HG03103 (cell line): ENCODE data around the gene P2RX7.
"Not testable (repeated sequence)": the region's sequence is repeated elsewhere in the genome, so short reads cannot be mapped to it uniquely, and the experiment has no call there.

Source experiments
- ATAC-seq: cut with Tn5 transposase; IDR thresholded peaks from one replicate; pipeline ENCODE4 v1.9.1; 2021; ENCODE audit warnings: low read depth; ENCODE audit not compliant: unreplicated experiment

The P2RX7 gene

DNA sequence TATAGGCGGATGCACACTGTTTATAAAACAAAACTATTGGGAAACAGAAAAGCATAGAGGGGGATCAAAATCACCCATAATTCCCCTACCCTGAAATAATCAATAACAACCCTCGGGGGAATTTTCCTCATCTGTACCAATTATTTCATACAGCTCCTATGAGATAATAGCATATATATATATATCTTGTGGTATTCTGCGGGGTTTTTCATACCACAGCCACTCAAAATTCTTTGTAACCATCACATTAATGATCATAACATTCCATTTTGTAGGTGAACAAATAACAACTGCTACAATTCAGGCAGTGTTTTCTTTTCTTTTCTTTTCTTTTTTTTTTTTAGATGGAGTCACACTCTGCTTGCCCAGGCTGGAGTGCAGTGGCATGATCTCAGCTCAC lies 35.3 kb downstream of the P2RX7 start:
- ATAC-seq = no peak

DNA sequence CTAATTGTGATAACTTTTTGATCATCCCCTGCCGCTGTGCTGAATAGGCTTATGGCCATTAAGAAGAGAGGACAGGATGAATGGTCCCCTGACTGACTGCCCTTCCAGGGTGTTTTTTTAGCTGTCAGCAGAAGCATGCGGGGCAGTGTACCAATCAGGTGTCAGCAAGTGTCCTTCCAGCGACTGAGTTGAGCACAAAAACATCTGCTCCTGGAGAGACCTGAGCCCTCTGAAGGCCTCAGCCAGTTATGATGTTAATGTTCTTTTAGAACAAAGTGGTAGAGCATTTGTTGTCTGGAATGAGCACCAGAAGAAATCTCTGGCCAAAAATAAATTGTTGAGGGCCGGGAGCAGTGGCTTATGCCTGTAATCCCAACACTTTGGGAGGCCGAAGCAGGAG lies 37.5 kb downstream of the P2RX7 start:
- no peak for ATAC-seq

DNA sequence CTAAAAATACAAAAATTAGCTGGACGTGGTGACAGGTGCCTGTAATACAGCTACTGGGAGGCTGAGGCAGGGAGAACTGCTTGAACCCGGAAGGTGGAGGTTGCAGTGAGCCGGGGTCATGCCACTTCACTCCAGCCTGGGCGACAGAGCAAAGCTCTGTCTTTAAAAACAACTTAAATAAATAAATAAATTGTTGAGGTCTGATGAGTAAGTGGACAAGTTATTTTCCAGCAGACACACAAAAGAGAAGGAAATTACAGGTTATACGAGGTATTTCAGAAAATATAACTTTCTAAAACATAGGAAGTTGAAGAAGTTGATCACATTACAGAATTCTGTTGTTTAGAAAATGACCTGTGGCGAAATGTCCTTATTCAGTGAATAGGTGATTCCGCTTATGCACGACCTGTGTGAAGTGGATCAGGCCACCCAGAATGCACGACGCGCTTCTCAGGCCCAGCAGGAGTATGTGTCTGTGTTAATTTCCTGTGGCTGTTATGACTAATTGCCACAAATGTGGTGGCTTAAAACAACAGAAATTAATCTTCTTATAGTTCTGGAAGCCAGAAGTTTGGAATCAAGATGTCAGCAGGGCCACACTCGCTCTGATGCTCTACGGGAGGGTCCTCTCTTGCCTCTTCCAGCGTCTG lies 38.1 kb downstream of the P2RX7 start:
- ATAC-seq = no peak

DNA sequence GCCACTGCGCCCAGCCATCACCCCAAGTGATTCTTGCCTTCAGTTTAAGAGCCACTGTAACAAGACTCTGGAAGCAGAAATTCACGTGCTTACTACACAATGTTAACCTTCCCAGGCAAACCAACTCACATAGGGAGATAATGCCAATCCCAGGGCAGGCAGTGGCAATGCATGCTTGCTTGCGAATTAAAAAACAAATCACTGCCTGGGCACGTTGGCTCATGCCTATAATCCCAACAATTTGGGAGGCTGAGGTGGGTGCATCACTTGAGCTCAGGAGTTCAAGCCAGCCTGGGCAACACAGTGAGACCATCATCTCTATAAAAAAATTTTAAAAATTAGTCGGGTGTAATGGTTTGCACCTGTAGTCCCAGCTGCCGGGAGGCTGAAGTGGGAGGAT lies 39.5 kb downstream of the P2RX7 start:
- ATAC-seq = no peak

DNA sequence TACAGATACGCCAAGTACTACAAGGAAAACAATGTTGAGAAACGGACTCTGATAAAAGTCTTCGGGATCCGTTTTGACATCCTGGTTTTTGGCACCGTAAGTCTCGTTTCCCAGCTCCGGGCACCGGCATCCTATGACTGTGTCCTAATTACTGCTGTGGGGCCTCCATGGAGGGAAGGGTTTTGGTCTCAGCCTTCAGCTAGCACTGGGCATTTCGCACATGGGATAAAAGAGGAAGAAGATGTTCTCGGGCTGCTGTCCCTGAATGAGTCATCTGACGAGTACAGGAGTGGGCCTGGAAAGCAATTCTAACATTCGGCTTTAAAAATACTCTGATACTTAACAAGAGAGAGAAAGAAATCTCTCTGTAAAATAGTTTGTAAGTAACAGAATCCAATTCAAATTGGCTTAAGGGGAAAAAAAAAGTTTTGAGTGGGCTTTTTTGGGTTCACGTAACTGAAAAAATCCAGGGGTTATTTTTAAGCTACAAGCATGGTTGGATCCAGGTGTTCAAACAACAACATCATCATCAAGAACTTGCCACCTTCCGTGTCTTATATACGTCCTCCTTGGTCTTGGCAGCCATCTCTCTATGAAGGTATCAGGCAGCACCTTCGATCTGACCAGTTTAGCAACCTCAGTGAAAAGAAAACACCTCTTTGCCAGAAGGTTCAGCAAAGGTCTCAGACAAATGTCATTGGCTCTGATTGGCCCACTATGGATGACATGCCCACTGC lies 42.9 kb downstream of the P2RX7 start:
- no peak for ATAC-seq

DNA sequence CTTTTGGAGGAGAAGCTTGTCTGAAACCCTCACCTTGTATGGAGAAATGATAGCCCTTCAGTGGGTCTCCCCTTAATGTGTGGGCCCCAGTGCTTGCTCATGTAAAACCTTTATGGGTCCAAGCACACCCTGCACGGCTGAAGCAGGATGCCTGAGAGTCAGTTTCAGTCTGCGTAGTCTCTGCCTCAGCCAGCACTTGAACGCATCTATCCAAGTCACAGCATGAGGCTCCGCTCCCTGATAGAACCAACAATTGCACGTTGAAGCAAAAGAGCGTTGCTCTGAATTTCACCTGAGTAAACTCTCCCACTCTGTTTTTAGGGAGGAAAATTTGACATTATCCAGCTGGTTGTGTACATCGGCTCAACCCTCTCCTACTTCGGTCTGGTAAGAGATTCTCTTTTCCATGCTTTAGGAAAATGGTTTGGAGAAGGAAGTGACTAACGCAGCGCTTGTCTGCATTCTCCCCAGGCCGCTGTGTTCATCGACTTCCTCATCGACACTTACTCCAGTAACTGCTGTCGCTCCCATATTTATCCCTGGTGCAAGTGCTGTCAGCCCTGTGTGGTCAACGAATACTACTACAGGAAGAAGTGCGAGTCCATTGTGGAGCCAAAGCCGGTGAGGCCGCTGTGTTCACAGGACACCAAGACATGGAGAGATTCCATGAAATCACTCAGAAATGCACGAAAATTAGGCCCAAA lies 44.3 kb downstream of the P2RX7 start:
- no peak for ATAC-seq

DNA sequence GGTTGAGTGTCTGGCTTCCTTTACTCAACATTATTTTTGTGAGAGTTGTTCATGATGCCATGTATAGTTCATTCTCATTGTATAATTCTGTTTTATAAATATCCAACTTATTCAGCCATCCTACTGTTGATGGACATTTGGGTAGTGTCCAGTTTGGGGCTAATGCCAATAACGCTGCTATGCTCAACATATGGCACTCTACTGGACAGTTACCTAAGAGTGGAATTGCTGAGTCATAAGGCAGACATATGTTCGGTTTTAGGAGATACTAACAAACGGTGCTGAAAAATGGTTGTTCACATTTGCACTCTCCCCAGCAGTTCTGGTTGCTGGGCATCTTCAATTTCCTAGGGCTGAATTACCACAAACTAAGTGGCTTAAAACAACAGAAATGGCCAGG lies 48.5 kb downstream of the P2RX7 start:
- ATAC-seq = no peak

DNA sequence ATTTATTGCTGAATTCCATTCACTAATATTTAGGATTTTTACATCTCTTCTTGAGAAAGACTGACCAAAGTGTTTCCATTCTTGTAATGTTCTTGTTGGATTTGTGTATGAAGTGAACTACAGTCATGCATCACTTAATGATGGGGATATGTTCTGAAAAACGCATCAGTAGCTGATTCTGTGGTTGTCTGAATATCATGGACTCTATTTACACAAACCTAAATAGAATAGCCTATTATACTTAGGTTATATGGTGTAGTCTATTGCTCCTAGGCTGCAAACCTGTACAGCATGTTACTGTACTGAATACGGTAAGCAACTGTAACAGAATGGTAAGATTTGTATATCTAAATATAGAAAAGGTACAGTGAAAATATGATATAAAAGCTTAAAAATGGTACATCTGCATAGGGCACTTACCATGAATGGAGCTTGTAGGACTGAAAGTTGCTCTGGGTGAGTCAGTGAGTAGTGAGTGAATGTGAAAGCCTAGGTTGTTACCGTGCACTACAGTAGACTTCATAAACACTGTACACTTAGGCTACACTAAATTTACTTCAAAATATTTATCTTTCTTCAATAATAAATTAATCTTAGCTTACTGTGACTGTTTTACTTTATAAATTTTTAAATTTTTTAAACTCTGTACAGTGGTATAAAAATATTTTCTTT lies 49.7 kb downstream of the P2RX7 start:
- ATAC-seq = no peak

DNA sequence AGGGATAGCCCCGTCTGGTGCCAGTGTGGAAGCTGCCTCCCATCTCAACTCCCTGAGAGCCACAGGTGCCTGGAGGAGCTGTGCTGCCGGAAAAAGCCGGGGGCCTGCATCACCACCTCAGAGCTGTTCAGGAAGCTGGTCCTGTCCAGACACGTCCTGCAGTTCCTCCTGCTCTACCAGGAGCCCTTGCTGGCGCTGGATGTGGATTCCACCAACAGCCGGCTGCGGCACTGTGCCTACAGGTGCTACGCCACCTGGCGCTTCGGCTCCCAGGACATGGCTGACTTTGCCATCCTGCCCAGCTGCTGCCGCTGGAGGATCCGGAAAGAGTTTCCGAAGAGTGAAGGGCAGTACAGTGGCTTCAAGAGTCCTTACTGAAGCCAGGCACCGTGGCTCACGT lies 51.7 kb downstream of the P2RX7 start:
- ATAC-seq = no peak

DNA sequence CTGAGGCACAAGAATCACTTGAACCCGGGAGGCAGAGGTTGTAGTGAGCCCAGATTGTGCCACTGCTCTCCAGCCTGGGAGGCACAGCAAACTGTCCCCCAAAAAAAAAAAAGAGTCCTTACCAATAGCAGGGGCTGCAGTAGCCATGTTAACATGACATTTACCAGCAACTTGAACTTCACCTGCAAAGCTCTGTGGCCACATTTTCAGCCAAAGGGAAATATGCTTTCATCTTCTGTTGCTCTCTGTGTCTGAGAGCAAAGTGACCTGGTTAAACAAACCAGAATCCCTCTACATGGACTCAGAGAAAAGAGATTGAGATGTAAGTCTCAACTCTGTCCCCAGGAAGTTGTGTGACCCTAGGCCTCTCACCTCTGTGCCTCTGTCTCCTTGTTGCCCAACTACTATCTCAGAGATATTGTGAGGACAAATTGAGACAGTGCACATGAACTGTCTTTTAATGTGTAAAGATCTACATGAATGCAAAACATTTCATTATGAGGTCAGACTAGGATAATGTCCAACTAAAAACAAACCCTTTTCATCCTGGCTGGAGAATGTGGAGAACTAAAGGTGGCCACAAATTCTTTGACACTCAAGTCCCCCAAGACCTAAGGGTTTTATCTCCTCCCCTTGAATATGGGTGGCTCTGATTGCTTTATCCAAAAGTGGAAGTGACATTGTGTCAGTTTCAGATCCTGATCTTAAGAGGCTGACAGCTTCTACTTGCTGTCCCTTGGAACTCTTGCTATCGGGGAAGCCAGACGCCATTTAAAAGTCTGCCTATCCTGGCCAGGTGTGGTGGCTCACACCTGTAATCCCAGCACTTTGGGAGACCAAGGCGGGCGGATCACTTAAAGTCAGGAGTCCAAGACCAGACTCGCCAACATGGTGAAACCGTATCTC lies 52.6 kb downstream of the P2RX7 start:
- ATAC-seq = no peak

DNA sequence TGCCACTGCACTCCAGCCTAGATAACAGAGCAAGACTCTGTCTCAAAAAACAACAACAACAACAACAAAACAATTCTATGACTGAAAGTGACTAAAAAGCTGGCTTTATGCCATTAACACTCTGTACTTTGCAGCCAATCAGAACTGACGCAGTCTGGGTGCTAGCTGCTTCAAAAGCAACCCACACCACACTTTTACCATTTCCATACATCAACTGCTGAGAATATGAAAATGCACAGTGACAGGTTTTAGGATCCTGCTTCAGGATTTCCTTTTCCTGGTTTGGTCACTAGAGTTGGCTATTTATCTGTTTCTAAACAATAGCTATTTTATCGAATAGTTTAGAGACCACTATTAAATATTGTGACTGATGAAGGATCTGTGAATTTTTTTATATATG lies 54.1 kb downstream of the P2RX7 start:
- no peak for ATAC-seq

DNA sequence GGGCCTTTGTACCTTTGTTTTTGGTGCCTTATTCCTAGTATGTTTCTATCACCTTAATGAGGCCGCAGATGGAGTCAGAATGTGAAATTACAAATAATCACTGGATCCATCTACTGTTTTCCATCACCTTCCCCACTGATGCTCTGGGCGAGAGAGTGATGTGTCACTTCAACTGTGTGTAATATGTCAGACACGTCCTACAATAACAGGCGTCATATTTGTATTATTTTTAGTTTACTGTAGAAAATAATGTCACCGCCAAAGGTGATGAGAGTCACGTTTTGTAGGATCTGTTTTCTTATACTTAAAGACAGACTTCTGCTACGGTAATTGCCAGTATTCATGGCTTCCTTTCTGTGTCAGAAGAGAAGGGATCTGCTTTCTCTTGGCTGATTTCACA lies 54.8 kb downstream of the P2RX7 start:
- ATAC-seq = no peak

DNA sequence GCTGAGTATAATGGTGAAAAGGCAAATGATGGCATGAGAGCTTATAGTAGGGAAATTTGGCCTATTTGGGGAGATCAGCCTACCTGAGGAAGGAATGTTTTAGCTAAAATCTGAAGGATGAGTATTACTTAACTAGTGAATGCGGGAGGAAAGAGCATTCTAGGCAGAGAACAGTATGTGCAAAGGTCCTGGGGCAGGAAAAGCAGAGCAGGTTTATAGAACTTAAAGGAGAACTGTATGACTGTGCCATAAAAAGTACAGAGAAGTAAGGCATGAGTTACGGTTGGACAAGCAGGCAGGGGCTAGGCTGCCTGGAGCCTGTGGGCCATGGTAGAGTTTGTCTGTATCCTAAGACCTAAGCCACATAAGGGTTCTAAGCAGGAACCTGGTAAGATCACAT lies 55.6 kb downstream of the P2RX7 start:
- no peak for ATAC-seq

DNA sequence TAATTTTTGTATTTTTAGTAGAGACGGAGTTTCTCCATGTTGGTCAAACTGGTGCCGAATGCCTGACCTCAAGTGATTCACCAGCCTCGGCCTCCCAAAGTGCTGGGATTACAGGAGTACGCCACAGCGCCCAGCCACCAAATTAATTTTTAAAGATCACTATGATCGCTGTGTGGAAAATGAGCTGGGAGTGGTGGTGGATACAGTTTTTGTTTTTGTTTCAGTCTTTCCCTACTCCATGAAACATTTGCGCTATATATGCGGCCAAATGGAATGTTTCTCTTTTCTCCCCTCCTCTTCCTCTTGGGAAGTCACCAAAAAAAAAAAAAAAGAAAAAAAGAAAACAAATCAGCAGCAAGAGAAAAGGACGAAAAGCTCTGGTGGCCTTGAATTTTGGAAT lies 56.5 kb downstream of the P2RX7 start:
- ATAC-seq = no peak

DNA sequence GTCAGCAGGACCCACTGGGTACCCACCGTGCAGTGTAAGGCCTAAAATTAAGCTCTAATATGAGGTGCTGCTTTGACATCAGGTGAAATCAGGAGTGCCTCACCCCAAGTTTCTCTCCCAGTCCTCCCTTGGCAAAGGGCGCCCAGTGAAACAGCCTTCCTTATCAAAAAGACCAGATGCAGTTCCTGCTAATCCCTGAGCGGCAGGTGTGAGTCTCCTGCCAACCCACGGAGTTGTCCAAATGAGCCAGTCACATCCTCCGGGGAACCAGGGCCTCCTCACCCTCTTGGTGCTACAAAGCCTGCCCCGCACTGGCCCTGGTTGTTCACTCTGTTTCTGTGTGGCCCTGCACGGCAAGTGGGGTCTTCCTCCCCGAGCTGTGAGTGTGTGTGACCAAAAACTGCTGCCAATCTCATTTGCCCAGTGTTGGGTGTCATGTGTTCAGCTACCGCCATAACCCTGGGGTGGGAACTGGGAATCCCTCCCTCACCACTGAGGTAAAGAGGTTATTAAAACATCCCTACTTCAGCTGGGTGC lies 57.0 kb downstream of the P2RX7 start:
- ATAC-seq = no peak

DNA sequence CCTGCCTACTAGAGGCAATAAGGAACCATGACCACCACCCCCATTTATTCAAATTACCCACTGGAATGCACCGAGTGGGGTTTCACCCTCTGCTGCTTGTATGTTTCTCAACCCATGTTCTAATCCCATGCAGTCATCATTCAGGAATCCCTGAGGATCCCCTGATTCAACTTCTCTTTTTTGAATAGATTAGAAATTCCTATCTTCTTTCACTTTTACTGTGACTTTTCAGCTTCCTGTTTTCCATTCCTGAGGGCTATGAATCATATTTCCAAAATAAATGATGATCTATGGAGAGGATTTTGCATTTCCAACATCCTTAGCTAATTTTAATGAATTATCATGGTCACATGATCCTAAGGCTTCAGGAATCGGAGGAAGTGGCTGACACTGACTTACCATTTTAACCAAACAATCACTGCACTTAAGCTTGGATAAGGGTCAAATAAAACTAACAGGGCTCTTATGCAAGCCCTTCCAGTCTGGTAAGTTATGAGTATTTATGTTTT lies 57.9 kb downstream of the P2RX7 start:
- ATAC-seq = no peak

DNA sequence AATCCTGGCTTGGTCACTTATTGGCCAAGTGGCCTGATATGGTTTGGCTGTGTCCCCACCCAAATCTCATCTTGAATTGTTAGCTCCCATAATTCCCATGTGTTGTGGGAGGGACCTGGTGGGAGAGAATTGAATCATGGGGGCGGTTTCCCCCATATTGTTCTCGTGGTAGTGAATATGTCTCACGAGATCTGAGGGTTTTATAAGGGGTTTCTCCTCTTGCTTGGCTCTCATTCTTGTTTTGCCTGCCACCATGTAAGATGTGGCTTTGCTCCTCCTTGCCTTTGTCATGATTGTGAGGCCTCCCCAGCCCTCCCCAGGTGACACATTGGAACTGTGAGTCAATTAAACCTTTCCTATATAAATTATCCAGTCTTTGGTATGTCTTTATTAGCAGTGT lies 58.5 kb downstream of the P2RX7 start:
- no peak for ATAC-seq

DNA sequence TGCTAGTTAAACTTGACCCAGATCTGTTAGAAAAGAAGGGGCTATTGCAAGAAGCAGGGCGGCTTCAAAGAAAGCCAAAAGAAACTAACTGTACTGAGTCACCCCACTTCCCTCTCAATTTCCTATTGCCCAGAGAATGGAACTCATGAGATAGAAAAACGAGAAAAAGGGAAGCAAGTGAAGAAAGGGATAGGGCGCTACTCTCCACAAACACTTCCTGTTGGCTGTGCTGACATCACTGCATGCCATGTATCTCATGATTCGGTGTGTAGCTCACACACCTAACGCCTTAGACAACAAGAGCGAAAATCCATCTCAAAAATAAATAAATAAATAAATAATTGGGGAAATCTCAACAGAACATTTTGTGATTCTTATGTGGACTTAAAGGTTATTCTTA lies 64.2 kb downstream of the P2RX7 start:
- ATAC-seq = no peak

DNA sequence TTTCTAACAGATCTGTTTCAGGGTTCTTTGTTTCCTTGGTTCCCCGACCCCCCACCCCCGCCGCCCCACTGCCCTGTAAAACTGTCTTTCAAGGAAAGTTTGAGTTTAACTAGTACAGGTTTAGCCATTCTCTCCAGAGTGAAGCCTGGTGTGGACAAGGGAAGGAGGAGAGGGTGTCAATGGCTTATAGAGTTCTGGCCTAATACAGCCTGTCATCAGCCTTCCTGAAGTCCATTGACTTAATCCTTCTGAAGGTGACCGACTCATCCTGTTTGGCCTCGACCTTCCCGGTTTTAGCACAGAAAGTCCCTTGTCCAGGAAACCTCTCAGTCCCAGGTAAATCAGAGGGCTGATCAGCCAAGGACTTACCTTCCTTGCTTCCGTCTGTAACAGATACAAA lies 66.3 kb downstream of the P2RX7 start:
- no peak for ATAC-seq

DNA sequence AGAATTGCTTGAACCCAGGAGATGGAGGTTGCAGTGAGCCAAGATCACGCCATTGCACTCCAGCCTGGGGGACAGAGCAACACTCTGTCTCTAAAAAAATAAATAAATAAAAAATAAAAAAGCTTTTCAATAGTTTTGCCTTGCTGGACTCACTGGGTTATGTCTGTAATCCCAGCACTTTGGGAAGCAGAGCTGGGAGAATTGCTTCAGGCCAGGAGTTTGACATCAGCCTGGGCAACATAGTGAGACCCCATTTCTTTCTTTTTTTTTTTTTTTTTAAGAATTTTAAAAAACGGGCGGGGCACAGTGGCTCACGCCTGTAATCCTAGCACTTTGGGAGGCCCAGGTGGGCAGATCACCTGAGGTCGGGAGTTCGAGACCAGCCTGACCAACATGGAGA lies 68.5 kb downstream of the P2RX7 start:
- not testable (repeated sequence) for ATAC-seq
